Cardiac muscle cell (in vitro differentiated cells and primary cell): Measurements from ENCODE around the gene CEP68. TPM values are rescaled to one million over a fixed set of nuclear protein-coding genes. Genes with fewer than 3 reads are reported as not detected.

Source experiments
- DNase-seq, 2 donors: peaks; one replicate each; pipeline versions ENCODE4 v3.0.0 to v3.0.0-alpha.2; 2010 to 2017; ENCODE audit warnings: low read depth in 1 of 2, low spot score in 1 of 2
- H3K27ac ChIP-seq: fragments of 200-600 bp; sonication (generic); 2 replicates; pipeline ENCODE4 v1.5.1; 2016
- H3K27me3 ChIP-seq: fragments of 200-600 bp; sonication (generic); 2 replicates; pipeline ENCODE4 v1.6.0; 2016; ENCODE audit warnings: control low read depth
- H3K36me3 ChIP-seq: fragments of 200-600 bp; sonication (generic); 2 replicates; pipeline ENCODE4 v1.5.1; 2016; ENCODE audit warnings: control low read depth
- H3K4me1 ChIP-seq: fragments of 200-600 bp; sonication (generic); 2 replicates; pipeline ENCODE4 v1.8.1; 2017; ENCODE audit warnings: low read depth, mild to moderate bottlenecking, mixed run types
- H3K4me3 ChIP-seq: fragments of 200-600 bp; sonication (generic); 2 replicates; pipeline ENCODE4 v1.5.1; 2016; ENCODE audit warnings: mild to moderate bottlenecking
- H3K9me3 ChIP-seq: fragments of 200-600 bp; sonication (generic); 2 replicates; pipeline ENCODE4 v1.5.1; 2017; ENCODE audit warnings: low read depth, mild to moderate bottlenecking, control low read depth
- CTCF ChIP-seq: IDR thresholded peaks from 2 replicates; pipeline ENCODE4 v1.5.1; 2012; ENCODE audit warnings: low read depth, mild to moderate bottlenecking, low read length
- polyA plus RNA-seq: library from polyadenylated mRNA; unstranded; fragments of >200 nt; fragmentation: Nextera tagmentation; extraction: Ambion mirVana; gene quantifications from 2 replicates; pipeline ENCODE4 v1.2.1, GENCODE V29; 2016
- total RNA-seq: library from RNA; depleted of rRNA; stranded (reverse); fragments of >200 nt; gene quantifications from 2 replicates; pipeline ENCODE4 v1.2.3, GENCODE V29; 2016

CEP68 gene
- total and polyA plus RNA-seq, 2 experiments from 2014 or later: 17.6 to 28.3 TPM

GRCh38 chr2:65022189-65022588 is 34.0 kb upstream of the CEP68 start:
- Histone ChIP-seq H3K27ac (no peak overlapping the region), H3K36me3 (peaks cover 10% of the 10 kb centered on the region), H3K4me3 (no peak overlapping the region), H3K27me3 (no peaks in the 10 kb centered on the region), H3K9me3 (no peaks in the 10 kb centered on the region), H3K4me1 (peaks cover 13% of the 10 kb centered on the region)
- TF ChIP-seq CTCF: no peak
- no peak for DNase-seq

- no peaks in the 10 kb centered on the region for H3K9me3 ChIP-seq
- no peak overlapping the region for H3K4me3 ChIP-seq
- H3K36me3 ChIP-seq: peaks cover 10% of the 10 kb centered on the region
- H3K27ac ChIP-seq: no peak overlapping the region
- H3K4me1 ChIP-seq: peaks cover 13% of the 10 kb centered on the region
- DNase-seq: no peak
- TF ChIP-seq CTCF: no peak
- H3K27me3 ChIP-seq: no peaks in the 10 kb centered on the region
These were observed 32.5 kb upstream of the CEP68 start for GRCh38 chr2:65023742-65024141.

GRCh38 chr2:65024149-65024829 is 31.9 kb upstream of the CEP68 start:
- Histone ChIP-seq H3K27me3 (no peaks in the 10 kb centered on the region), H3K9me3 (no peaks in the 10 kb centered on the region), H3K4me3 (no peak overlapping the region), H3K4me1 (peaks cover 13% of the 10 kb centered on the region), H3K36me3 (peaks cover 10% of the 10 kb centered on the region), H3K27ac (no peak overlapping the region)
- TF ChIP-seq CTCF: no peak
- peak in 1 of 2 donors; percentile 81 for DNase-seq

- Histone ChIP-seq H3K27me3 (no peaks in the 10 kb centered on the region), H3K27ac (no peak overlapping the region), H3K9me3 (no peaks in the 10 kb centered on the region), H3K36me3 (peaks cover 6% of the 10 kb centered on the region), H3K4me3 (no peak overlapping the region), H3K4me1 (peaks cover 13% of the 10 kb centered on the region)
- no peak for TF ChIP-seq CTCF
- no peak for DNase-seq
These were observed 30.6 kb upstream of the CEP68 start for GRCh38 chr2:65025453-65026123.

- Histone ChIP-seq H3K9me3 (no peaks in the 10 kb centered on the region), H3K4me1 (peaks cover 13% of the 10 kb centered on the region), H3K27ac (no peak overlapping the region), H3K27me3 (no peaks in the 10 kb centered on the region), H3K36me3 (peaks cover 3% of the 10 kb centered on the region), H3K4me3 (no peak overlapping the region)
- DNase-seq: no peak
- TF ChIP-seq CTCF: no peak
These were observed 30.1 kb upstream of the CEP68 start for GRCh38 chr2:65026154-65026553.
